Lower leg skin (tissue), 4 donors: Measurements from ENCODE around the gene SERPINA9. TPM values are rescaled to one million over a fixed set of nuclear protein-coding genes. Genes with fewer than 3 reads are reported as not detected.
"Not testable (repeated sequence)": the region's sequence is repeated elsewhere in the genome, so short reads cannot be mapped to it uniquely, and the experiment has no call there.

Source experiments
- DNase-seq, 2 donors: peaks; one replicate each; pipeline ENCODE4 v3.0.0-alpha.2; 2019; ENCODE audit warnings: low spot score in 2 of 2
- H3K4me3 ChIP-seq: fragments of 200-600 bp; sonication (generic); 2 replicates; pipeline ENCODE4 v1.5.1; 2017; ENCODE audit warnings: mild to moderate bottlenecking, low read depth; ENCODE audit not compliant: poor library complexity, severe bottlenecking
- CTCF ChIP-seq, 3 donors: fragments of 450-650 bp; IDR thresholded peaks; one replicate each; pipeline ENCODE4 v1.5.1; 2016; ENCODE audit warnings: antibody characterized with exemption in 3 of 3, mild to moderate bottlenecking in 3 of 3, moderate library complexity in 2 of 3
- POLR2A ChIP-seq, 2 donors: fragments of 450-650 bp; IDR thresholded peaks; one replicate each; pipeline ENCODE4 v1.6.1; 2016 to 2017; ENCODE audit warnings: antibody characterized with exemption in 2 of 2, mild to moderate bottlenecking in 1 of 2, moderate library complexity in 1 of 2
- WGBS, 2 donors: methylation state at CpG; one replicate each; pipeline ENCODE4 v1.1.5; 2018; 5-methylcytosine and 5-hydroxymethylcytosine counted together
- intact Hi-C: fragments of 100-400 bp; cut with DNase I; formaldehyde crosslinking; loops from one replicate; pipeline ENCODE4 v1.15.0; 2023; ENCODE audit warnings: low total_unique reads
- total RNA-seq, 4 donors: library from RNA; depleted of rRNA; stranded (reverse); fragments of >200 nt; gene quantifications; one replicate each; pipeline ENCODE4 v1.1.0, GENCODE V29; 2016

Gene SERPINA9
- total RNA-seq, 4 donors from 2014 or later = 0.42 to 3.7 (median 1.5) TPM

- TF ChIP-seq CTCF (IDR thresholded peaks at IDR 0.05) (no peak), POLR2A (IDR thresholded peaks at IDR 0.05) (no peak)
- WGBS, 2 donors = 21 to 23% methylated on average over 7 of the region's 7 CpGs
- no peak overlapping the region for H3K4me3 ChIP-seq
- intact Hi-C loops = no loop called here
- peak; percentile 46 to 85 for DNase-seq
These were observed 41.8 kb upstream of the SERPINA9 start for GRCh38 chr14:94517641-94518257.

GRCh38 chr14:94517248-94517640, 41.2 kb upstream of the SERPINA9 start:
- peak in 1 of 2 donors; percentile 68 for DNase-seq
- TF ChIP-seq POLR2A (IDR thresholded peaks at IDR 0.05) (no peak), CTCF (IDR thresholded peaks at IDR 0.05) (no peak)
- intact Hi-C loops = no loop called here
- no peak overlapping the region for H3K4me3 ChIP-seq
- WGBS, 2 donors = 48 to 52% methylated on average over 10 of the region's 10 CpGs

- peak in 1 of 2 donors; percentile 74 for DNase-seq
- TF ChIP-seq CTCF (IDR thresholded peaks at IDR 0.05) (no peak), POLR2A (IDR thresholded peaks at IDR 0.05) (no peak)
- H3K4me3 ChIP-seq = no peak overlapping the region
- 68 to 87% methylated on average over 6 of the region's 6 CpGs for WGBS, 2 donors
- intact Hi-C loops = no loop called here
These were observed 39.9 kb upstream of the SERPINA9 start for GRCh38 chr14:94515856-94516255.

DNA sequence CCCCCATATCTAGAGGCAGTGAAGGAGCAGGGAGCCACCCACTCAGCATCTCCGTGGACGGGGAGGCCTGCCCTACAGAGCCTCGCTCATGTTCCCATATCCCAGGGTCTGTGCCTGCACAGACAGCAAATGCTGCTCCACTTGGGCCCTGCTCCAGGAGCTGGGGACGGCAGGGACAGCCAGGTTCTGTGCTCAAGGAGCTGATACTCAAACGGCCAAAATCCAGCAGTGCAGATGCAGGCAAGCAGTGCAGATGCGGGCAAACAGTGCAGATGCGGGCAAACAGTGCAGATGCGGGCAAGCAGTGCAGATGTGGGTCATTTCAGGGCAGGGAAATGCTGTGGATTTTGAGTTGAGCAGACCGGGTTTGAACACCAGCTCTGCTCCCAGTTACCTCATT, 39.4 kb upstream of the SERPINA9 start:
- DNase-seq = peak in 1 of 2 donors; percentile 82
- WGBS, 2 donors = 80% methylated on average over 9 of the region's 9 CpGs
- no peak for TF ChIP-seq CTCF (IDR thresholded peaks at IDR 0.05)
- no peak for TF ChIP-seq POLR2A (IDR thresholded peaks at IDR 0.05)
- intact Hi-C loops = no loop called here
- H3K4me3 ChIP-seq = no peak overlapping the region

DNA sequence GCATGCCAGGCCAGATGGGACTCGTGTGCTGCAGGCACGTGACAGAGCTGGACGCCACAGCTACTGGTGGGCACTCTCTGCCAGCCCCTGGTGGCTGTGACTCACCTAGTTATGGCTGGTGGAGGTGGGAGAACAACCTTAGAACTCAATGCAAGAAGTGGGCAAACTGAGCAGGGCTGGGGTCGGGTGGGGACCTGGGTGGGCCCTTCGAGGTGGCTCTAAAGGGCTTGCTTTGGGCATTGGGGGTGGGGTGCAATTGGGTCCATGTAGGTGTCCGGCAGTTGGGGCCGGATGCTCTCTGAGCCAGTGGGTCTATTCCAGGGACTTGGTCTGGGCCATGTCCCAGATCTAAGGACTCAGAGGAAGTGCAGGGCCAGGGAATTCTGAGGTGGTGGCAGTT, 38.4 kb upstream of the SERPINA9 start:
- TF ChIP-seq POLR2A (IDR thresholded peaks at IDR 0.05) = no peak
- TF ChIP-seq CTCF (IDR thresholded peaks at IDR 0.05) = no peak
- no peak overlapping the region for H3K4me3 ChIP-seq
- peak in 1 of 2 donors; percentile 63 for DNase-seq
- 72 to 89% methylated on average over 7 of the region's 7 CpGs for WGBS, 2 donors
- intact Hi-C loops = no loop called here

DNA sequence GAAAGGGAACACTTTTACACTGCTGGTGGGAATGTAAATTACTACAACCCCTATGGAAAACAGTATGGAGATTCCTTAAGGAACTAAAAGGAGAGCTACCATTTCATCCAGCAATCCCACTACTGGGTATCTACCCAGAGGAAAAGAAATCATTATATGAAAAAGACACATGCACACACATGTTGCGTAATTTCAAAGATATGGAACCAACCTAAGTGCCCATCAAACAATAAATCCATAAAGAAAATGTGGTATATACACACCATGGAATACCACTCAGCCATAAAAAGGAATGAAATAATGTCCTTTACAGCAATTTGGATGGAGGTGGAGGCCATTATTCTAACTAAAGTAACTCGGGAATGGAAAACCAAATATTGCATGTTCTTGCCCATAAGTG, 34.5 kb upstream of the SERPINA9 start:
- H3K4me3 ChIP-seq, DNase-seq, intact Hi-C loops: not testable (repeated sequence)
- 86 to 89% methylated on average over 2 of the region's 2 CpGs for WGBS, 2 donors
